ENCODE measurements around the gene ZBTB20.

ZBTB20 gene

GRCh38 chr3:114770874-114771273 is 376.2 kb downstream of the ZBTB20 start:
- Histone ChIP-seq H3K4me1 (ENCODE audit: control insufficient read depth, insufficient read depth, low read length, poor library complexity, severe bottlenecking) (no peaks in the 10 kb centered on the region), H3K27ac (ENCODE audit: low read depth, low read length, severe bottlenecking) (no peak overlapping the region), H3K36me3 (ENCODE audit: control insufficient read depth, insufficient read depth, low read length) (no peaks in the 10 kb centered on the region), H3K9me3 (ENCODE audit: control insufficient read depth, low read length) (peaks cover 8% of the 10 kb centered on the region), H3K4me3 (ENCODE audit: extremely low read depth, insufficient read depth, low read length, poor library complexity, severe bottlenecking) (no peak overlapping the region)
- WGBS, 2 experiments (ENCODE audit: insufficient coverage in 2 of 2) = 80% methylated on average over 1 of the region's 2 CpGs; no CpG with 5 or more reads in 1 of the 2 experiments

- no peak overlapping the region for H3K4me3 ChIP-seq (ENCODE audit: extremely low read depth, insufficient read depth, low read length, poor library complexity, severe bottlenecking)
- no peak overlapping the region for H3K27ac ChIP-seq (ENCODE audit: low read depth, low read length, severe bottlenecking)
- H3K4me1 ChIP-seq (ENCODE audit: control insufficient read depth, insufficient read depth, low read length, poor library complexity, severe bottlenecking) = no peaks in the 10 kb centered on the region
- no peaks in the 10 kb centered on the region for H3K36me3 ChIP-seq (ENCODE audit: control insufficient read depth, insufficient read depth, low read length)
- 60 to 66% methylated on average over 3 to 4 of the region's 4 CpGs for WGBS, 2 experiments (ENCODE audit: insufficient coverage in 2 of 2)
- H3K9me3 ChIP-seq (ENCODE audit: control insufficient read depth, low read length) = no peaks in the 10 kb centered on the region
These were observed 383.0 kb downstream of the ZBTB20 start for GRCh38 chr3:114764056-114764492.

DNA sequence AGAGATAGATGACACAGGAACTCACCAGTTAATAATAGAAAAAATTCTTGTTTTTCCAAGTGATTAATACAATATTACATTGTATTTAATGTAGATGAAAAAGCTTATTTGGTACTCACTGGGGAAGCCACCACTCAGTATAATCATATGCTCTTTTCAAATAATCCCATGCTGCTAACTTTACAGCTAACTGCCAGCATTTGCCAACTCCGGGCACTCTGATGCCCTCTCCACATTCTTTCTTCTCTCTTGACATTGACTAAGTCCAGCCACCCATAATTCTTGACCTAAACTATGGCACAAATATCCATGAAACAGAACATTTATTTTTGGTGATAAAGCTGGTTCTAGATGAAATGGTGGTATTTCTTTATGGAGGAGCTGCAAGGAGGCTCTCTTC is 384.9 kb downstream of the ZBTB20 start:
- Histone ChIP-seq H3K4me3 (ENCODE audit: extremely low read depth, insufficient read depth, low read length, poor library complexity, severe bottlenecking) (no peak overlapping the region), H3K9me3 (ENCODE audit: control insufficient read depth, low read length) (no peaks in the 10 kb centered on the region), H3K36me3 (ENCODE audit: control insufficient read depth, insufficient read depth, low read length) (no peaks in the 10 kb centered on the region), H3K27ac (ENCODE audit: low read depth, low read length, severe bottlenecking) (no peak overlapping the region), H3K4me1 (ENCODE audit: control insufficient read depth, insufficient read depth, low read length, poor library complexity, severe bottlenecking) (no peaks in the 10 kb centered on the region)
- WGBS, 2 experiments (ENCODE audit: insufficient coverage in 2 of 2) = 100% methylated on average over 1 of the region's 1 CpG; no CpG with 5 or more reads in 1 of the 2 experiments

GRCh38 chr3:114760679-114761078 is 386.4 kb downstream of the ZBTB20 start:
- Histone ChIP-seq H3K27ac (ENCODE audit: low read depth, low read length, severe bottlenecking) (no peak overlapping the region), H3K9me3 (ENCODE audit: control insufficient read depth, low read length) (no peaks in the 10 kb centered on the region), H3K4me1 (ENCODE audit: control insufficient read depth, insufficient read depth, low read length, poor library complexity, severe bottlenecking) (no peaks in the 10 kb centered on the region)

GRCh38 chr3:114758831-114759699 is 388.0 kb downstream of the ZBTB20 start:
- H3K27ac ChIP-seq (ENCODE audit: low read depth, low read length, severe bottlenecking) = no peak overlapping the region
- no peak overlapping the region for H3K4me3 ChIP-seq (ENCODE audit: extremely low read depth, insufficient read depth, low read length, poor library complexity, severe bottlenecking)
- H3K36me3 ChIP-seq (ENCODE audit: control insufficient read depth, insufficient read depth, low read length) = no peaks in the 10 kb centered on the region
- H3K9me3 ChIP-seq (ENCODE audit: control insufficient read depth, low read length) = no peaks in the 10 kb centered on the region
- H3K4me1 ChIP-seq (ENCODE audit: control insufficient read depth, insufficient read depth, low read length, poor library complexity, severe bottlenecking) = no peaks in the 10 kb centered on the region
- 74 to 95% methylated on average over 3 to 4 of the region's 8 CpGs for WGBS, 2 experiments (ENCODE audit: insufficient coverage in 2 of 2)

More at GRCh38 chr3:114760679-114761078, 386.4 kb downstream of the ZBTB20 start:
- H3K4me3 ChIP-seq (ENCODE audit: extremely low read depth, insufficient read depth, low read length, poor library complexity, severe bottlenecking) = no peak overlapping the region
- no peaks in the 10 kb centered on the region for H3K36me3 ChIP-seq (ENCODE audit: control insufficient read depth, insufficient read depth, low read length)

- no peak overlapping the region for H3K27ac ChIP-seq (ENCODE audit: low read depth, low read length, severe bottlenecking)
- H3K9me3 ChIP-seq (ENCODE audit: control insufficient read depth, low read length) = no peaks in the 10 kb centered on the region
- H3K4me1 ChIP-seq (ENCODE audit: control insufficient read depth, insufficient read depth, low read length, poor library complexity, severe bottlenecking) = no peaks in the 10 kb centered on the region
- H3K4me3 ChIP-seq (ENCODE audit: extremely low read depth, insufficient read depth, low read length, poor library complexity, severe bottlenecking) = no peak overlapping the region
- WGBS, 2 experiments (ENCODE audit: insufficient coverage in 2 of 2) = 83 to 100% methylated on average over 1 of the region's 2 CpGs
- no peaks in the 10 kb centered on the region for H3K36me3 ChIP-seq (ENCODE audit: control insufficient read depth, insufficient read depth, low read length)
These were observed 390.4 kb downstream of the ZBTB20 start for GRCh38 chr3:114756506-114757279.

DNA sequence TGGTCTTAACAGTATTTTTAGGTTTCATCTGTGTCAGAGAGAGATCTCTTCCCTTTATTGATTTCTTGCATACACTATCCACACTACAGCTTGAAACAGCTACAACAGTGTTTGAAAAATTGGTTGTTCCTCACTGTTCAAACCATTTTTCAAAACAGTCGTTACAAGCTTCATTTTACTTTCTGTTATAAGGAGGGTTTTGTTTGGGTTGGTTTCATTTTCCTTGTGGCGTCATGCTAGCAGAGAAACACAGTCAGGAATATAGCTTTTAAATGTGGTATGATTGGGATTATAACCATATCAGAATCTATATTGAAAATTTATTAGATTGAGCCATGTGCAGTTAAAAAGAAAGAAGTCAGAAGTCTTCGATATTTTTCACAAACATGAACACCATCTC is 400.6 kb downstream of the ZBTB20 start:
- Histone ChIP-seq H3K4me1 (ENCODE audit: control insufficient read depth, insufficient read depth, low read length, poor library complexity, severe bottlenecking) (peaks cover 10% of the 10 kb centered on the region), H3K4me3 (ENCODE audit: extremely low read depth, insufficient read depth, low read length, poor library complexity, severe bottlenecking) (no peak overlapping the region), H3K27ac (ENCODE audit: low read depth, low read length, severe bottlenecking) (no peak overlapping the region), H3K36me3 (ENCODE audit: control insufficient read depth, insufficient read depth, low read length) (no peaks in the 10 kb centered on the region), H3K9me3 (ENCODE audit: control insufficient read depth, low read length) (no peaks in the 10 kb centered on the region)
- WGBS, 2 experiments (ENCODE audit: insufficient coverage in 2 of 2) = no CpG with 5 or more reads among the region's 3 CpGs

DNA sequence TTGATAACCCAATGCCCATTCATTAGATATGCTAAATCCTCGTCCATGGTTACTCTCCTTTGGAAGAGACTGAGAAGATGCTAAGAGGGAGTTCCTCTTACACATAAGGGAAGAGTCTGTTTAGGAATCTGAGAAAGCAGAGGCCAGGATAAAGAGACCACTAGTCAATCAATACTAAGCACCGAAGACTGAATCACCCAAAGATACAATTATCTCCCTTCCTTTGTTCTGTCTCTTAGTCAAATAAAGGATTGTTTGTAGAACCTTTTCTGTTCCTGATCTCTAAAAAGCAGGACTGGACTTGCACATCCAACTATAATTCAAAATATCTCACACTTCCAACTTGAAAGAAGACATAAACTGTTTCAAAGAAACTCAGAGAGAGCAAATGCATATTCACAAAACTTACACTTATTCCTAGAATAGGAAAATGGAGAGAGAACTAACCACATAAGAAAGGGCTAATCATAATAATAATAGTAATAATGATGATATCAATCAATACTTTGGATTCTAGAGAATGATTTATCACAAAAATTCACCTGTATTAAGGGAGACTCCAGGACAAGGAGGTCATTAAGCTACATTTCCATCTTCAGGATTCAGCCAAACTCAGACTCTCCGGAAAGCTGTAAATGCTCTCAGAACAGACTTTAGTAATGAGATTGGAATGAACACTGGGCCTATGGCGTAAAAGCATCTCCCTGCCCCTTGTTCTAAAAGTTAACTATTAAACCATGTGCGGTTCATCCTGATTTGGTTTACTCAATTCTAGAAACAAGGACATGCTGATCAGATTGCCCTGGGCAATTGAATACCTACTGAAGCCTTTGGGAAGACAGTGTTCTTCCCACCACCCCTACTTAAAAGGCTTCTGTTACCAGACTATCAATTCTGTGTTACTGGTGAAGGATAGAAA is 401.5 kb downstream of the ZBTB20 start:
- H3K4me3 ChIP-seq (ENCODE audit: extremely low read depth, insufficient read depth, low read length, poor library complexity, severe bottlenecking) = no peak overlapping the region
- H3K4me1 ChIP-seq (ENCODE audit: control insufficient read depth, insufficient read depth, low read length, poor library complexity, severe bottlenecking) = peaks cover 10% of the 10 kb centered on the region
- H3K27ac ChIP-seq (ENCODE audit: low read depth, low read length, severe bottlenecking) = no peak overlapping the region
- WGBS, 2 experiments (ENCODE audit: insufficient coverage in 2 of 2) = 67 to 86% methylated on average over 2 to 3 of the region's 5 CpGs
- H3K9me3 ChIP-seq (ENCODE audit: control insufficient read depth, low read length) = no peaks in the 10 kb centered on the region
- H3K36me3 ChIP-seq (ENCODE audit: control insufficient read depth, insufficient read depth, low read length) = no peaks in the 10 kb centered on the region

DNA sequence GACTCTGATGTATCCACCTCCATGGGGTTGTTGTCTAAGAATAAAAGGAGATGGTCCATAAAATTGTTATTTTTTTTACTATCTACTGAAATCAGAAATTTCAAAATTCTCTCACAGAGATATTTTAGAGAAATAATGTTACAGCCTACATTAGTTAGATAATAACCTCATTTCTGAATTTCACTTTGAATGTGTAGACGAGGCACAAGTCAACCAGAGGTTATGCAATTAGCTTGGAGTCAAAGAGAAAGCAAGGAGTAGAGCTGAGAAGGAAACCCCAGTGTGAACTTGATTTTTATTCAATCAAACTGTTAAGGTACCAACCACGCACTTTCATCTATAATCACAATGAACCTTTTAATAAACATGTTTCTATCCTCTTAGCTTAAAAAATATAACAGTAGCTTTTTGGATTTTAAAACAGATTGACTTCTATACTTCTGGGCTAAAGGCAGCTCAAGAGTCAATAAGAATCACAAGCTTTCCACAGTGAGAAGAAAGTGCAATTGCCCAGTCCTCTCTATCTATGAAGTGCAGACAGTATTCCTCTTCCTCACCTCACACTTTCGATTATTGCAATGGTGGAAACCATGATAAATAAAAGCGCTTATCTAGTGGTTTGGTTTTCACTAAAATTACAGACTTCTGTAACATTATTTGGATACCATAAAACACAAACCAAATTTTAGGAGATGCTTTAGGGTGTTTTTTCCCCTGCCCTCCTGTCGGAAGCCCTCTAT is 403.2 kb downstream of the ZBTB20 start:
- Histone ChIP-seq H3K9me3 (ENCODE audit: control insufficient read depth, low read length) (no peaks in the 10 kb centered on the region), H3K4me3 (ENCODE audit: extremely low read depth, insufficient read depth, low read length, poor library complexity, severe bottlenecking) (no peak overlapping the region), H3K36me3 (ENCODE audit: control insufficient read depth, insufficient read depth, low read length) (no peaks in the 10 kb centered on the region), H3K27ac (ENCODE audit: low read depth, low read length, severe bottlenecking) (no peak overlapping the region), H3K4me1 (ENCODE audit: control insufficient read depth, insufficient read depth, low read length, poor library complexity, severe bottlenecking) (peaks cover 10% of the 10 kb centered on the region)
- 80% methylated on average over 1 of the region's 5 CpGs; no CpG with 5 or more reads in 1 of the 2 experiments for WGBS, 2 experiments (ENCODE audit: insufficient coverage in 2 of 2)

GRCh38 chr3:114741066-114741465 is 406.0 kb downstream of the ZBTB20 start:
- Histone ChIP-seq H3K27ac (ENCODE audit: low read depth, low read length, severe bottlenecking) (no peak overlapping the region), H3K4me3 (ENCODE audit: extremely low read depth, insufficient read depth, low read length, poor library complexity, severe bottlenecking) (no peak overlapping the region), H3K4me1 (ENCODE audit: control insufficient read depth, insufficient read depth, low read length, poor library complexity, severe bottlenecking) (peaks cover 10% of the 10 kb centered on the region), H3K9me3 (ENCODE audit: control insufficient read depth, low read length) (no peaks in the 10 kb centered on the region), H3K36me3 (ENCODE audit: control insufficient read depth, insufficient read depth, low read length) (no peaks in the 10 kb centered on the region)
- 90 to 100% methylated on average over 1 of the region's 1 CpG for WGBS, 2 experiments (ENCODE audit: insufficient coverage in 2 of 2)
